Measurements from ENCODE around the gene STAT5A.
"Not testable (repeated sequence)": the region's sequence is repeated elsewhere in the genome, so short reads cannot be mapped to it uniquely, and the experiment has no call there.

Gene STAT5A

GRCh38 chr17:42287977-42288802 is at the start of gene STAT5A:
Gene STAT5A, plus strand, starts transcription at chr17:42288498. Its CDS starts 914 bp downstream, at chr17:42289412.
- DNase-seq (ENCODE audit: low read depth in 2 of 2), result peak; percentile 47 to 50

DNA sequence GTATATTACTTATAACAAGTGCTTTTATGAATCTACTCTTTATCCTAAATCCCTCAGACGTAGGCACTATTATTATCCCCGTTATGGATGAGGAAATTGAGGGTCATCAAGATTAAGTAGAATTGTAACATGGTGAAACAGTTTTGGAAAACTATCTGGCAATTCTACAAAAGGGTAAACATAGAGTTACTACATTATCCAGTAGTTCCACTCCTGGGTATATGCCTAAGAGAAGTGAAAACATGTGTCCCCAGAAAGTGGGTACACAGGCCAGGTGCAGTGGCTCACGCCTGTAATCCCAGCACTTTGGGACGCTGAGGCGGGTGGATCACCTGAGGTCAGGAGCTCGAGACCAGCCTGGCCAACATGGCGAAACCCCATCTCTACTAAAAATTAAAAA is 48.7 kb upstream of the STAT5A start:
- DNase-seq (ENCODE audit: low read depth in 2 of 2), result not testable (repeated sequence)

DNA sequence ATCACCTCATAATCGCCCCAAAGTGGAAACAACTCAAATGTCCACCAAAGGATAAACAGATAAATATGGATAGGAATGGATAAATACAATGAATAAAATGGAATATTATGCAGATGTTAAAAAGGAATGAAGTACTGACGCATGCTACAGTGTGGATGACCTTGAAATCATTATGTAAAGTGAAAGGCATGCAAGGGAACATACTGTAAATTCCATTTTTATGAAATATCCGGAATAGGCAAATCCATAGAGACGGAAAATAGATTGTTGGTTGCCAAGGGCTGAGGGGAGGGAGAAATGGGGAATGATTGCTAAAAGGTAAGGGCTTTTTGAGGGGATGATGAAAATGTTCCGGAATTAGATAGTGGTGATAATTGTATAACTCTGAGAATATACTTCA is 48.1 kb upstream of the STAT5A start:
- no peak for DNase-seq (ENCODE audit: low read depth in 2 of 2)

GRCh38 chr17:42240863-42241262 is 47.4 kb upstream of the STAT5A start:
- DNase-seq (ENCODE audit: low read depth in 2 of 2), result not testable (repeated sequence)

GRCh38 chr17:42241871-42242270 is 46.4 kb upstream of the STAT5A start:
- no peak for DNase-seq (ENCODE audit: low read depth in 2 of 2)

GRCh38 chr17:42243493-42243982 is 44.8 kb upstream of the STAT5A start:
- DNase-seq (ENCODE audit: low read depth in 2 of 2), result no peak

GRCh38 chr17:42244116-42244515 is 44.2 kb upstream of the STAT5A start:
- DNase-seq (ENCODE audit: low read depth in 2 of 2), result not testable (repeated sequence)

DNA sequence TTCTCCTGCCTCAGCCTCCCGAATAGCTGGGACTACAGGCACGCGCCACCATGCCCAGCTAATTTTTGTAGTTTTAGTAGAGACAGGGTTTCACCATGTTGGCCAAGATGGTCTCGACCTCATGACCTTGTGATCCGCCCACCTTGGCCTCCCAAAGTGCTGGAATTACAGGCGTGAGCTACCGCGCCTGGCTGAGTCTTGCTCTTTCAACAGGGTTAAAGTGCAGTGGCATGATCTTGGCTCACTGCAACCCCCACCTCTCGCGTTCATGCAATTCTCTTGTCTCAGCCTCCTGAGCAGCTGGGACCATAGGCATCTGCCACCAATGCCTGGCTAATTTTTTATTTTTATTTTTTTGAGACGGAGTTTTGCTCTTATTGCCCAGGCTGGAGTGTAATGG is 43.1 kb upstream of the STAT5A start:
- not testable (repeated sequence) for DNase-seq (ENCODE audit: low read depth in 2 of 2)

- DNase-seq (ENCODE audit: low read depth in 2 of 2), result no peak
Observed at GRCh38 chr17:42246515-42246914, 41.8 kb upstream of the STAT5A start.

- no peak for DNase-seq (ENCODE audit: low read depth in 2 of 2)
Observed at GRCh38 chr17:42247734-42248133, 40.6 kb upstream of the STAT5A start.

GRCh38 chr17:42248351-42249179 is 39.7 kb upstream of the STAT5A start:
- DNase-seq (ENCODE audit: low read depth in 2 of 2), result peak; percentile 57 to 63

GRCh38 chr17:42249681-42250446 is 38.4 kb upstream of the STAT5A start:
- no peak for DNase-seq (ENCODE audit: low read depth in 2 of 2)

DNA sequence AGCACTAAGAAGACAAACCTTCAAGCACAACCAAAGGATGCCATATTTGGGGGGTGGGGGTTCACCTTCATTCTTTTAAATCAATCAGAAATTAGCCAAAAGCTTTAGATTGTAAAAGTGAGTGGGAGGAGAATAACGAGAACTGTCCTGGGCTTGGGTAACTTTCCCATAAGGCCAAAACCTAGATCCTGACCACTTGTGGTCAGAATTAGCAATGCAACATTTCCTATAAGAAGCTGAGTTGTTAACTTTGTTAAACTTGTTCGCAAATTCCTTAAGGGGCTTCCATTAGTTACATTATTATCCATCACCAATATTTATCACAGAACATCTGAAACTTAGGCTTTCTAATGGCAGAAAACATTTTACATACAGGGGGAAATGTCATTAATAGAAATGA is 37.2 kb upstream of the STAT5A start:
- no peak for DNase-seq (ENCODE audit: low read depth in 2 of 2)

DNA sequence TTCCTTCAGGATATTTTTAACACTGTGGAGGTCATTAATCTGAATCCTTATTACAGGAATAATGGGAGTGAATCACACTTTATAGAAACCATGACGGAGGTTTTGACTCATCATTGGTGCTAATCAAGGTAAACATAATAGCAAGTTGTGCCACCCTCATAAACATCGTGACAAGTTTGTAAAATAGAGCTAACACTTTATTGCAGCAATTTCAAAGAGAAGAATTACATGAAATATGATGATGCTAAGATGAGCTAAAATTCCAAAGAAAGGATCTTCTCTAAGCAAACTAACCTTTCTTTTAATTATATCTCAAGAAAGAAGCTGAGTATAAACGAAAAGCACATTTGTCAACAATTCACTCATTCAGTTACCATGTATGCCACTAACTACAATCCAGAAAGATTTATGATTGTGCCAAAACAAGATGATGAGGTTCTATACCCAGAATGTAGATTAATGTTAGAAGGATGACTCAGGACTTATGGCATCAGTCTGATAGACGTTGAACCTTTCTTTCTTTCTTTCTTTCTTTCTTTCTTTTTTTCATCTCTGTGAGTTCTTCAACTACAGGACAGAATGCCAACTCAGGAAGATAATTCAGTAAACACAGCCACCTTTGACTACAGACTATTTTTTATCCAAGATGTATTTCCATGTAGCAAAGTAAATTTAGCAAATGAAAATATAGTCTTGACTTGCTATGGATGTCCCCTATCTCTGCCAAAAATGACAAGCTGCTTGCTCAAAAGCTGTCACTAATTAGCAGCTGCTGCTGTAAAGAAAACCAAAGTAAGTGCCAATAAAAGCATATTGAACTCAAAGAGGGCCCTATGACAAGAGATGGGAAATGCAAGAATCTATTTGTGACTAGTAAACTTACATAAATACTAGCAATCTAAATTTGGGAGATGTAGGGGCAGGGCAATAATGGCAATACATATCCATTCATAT is 35.4 kb upstream of the STAT5A start:
- DNase-seq (ENCODE audit: low read depth in 2 of 2), result no peak

GRCh38 chr17:42253578-42253977 is 34.7 kb upstream of the STAT5A start:
- no peak for DNase-seq (ENCODE audit: low read depth in 2 of 2)

GRCh38 chr17:42255445-42255844 is 32.9 kb upstream of the STAT5A start:
- DNase-seq (ENCODE audit: low read depth in 2 of 2), result no peak

GRCh38 chr17:42260318-42260717 is 28.0 kb upstream of the STAT5A start:
- DNase-seq (ENCODE audit: low read depth in 2 of 2), result no peak

DNA sequence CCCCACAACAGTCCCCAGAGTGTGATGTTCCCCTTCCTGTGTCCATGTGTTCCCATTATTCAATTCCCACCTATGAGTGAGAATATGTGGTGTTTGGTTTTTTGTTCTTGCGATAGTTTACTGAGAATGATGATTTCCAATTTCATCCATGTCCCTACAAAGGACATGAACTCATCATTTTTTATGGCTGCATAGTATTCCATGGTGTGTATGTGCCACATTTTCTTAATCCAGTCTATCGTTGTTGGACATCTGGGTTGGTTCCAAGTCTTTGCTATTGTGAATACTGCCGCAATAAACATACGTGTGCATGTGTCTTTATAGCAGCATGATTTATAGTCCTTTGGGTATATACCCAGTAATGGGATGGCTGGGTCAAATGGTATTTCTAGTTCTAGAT is 23.9 kb upstream of the STAT5A start:
- DNase-seq (ENCODE audit: low read depth in 2 of 2), result not testable (repeated sequence)

DNA sequence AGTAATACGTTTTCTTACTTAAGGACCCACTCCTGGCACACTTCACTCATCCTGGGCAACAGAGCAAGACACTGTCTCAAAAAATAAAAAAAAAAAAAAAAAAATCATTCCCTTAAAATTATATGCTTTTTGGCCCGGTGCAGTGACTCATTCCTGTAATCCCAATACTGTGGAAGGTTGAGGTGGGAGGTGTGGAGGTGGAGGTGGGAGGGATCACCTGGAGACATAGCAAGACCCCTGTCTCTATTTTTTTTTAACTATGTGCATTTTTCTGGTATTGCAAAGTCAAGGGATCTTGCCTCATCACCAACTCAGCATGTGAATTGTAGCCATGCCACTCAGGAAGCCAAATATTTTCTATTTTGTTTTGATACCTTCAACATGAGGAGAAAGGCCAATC is 21.8 kb upstream of the STAT5A start:
- no peak for DNase-seq (ENCODE audit: low read depth in 2 of 2)

DNA sequence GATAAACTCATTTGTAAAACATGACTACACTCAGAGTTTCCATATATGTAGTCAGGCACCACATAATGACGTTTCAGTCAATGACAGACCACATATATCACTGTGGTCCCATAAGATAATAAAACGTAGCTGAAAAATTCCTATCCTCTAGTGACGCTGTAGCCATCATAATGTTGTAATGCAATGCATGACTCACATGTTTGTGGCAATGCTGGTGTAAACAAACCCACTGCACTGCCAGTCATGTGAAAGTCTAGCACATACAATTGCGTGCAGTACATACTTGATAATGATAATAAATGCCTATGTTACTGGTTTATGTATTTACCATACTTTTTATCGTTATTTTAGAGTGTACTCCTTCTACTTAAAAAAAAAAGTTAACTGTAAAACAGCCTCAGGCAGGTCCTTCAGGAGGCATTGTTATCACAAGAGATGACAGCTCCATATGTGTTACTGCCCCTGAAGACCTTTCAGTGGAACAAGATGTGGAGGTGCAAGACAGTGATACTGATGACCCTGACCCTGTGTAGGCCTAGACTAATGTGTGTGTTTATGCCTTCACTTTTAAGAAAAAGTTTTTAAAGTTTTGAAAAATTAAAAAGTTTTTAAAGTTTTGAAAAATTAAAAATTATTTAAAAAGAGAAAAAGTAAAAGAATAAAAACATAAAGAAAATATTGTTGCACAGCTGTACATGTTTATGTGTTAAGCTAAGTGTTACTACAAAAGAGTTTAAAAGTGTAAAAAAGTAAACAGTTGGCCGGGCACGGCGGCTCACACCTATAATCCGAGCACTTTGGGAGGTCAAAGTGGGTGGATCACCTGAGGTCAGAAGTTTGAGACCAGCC is 21.2 kb upstream of the STAT5A start:
- DNase-seq (ENCODE audit: low read depth in 2 of 2), result no peak
